GM12878 (cell line): Measurements from ENCODE around the gene S100P.

Experiments
- BCL11A ChIP-seq: IDR thresholded peaks from 2 replicates; pipeline ENCODE4 v1.6.1; 2011; ENCODE audit warnings: low read depth, low read length
- BCLAF1 ChIP-seq: fragments of 450-650 bp; IDR thresholded peaks from 2 replicates; pipeline ENCODE4 v1.6.1; 2017; ENCODE audit warnings: antibody characterized with exemption, mild to moderate bottlenecking, moderate library complexity
- CBX5 ChIP-seq: sonication (generic); IDR thresholded peaks from 2 replicates; pipeline ENCODE4 v1.6.1; 2016; ENCODE audit warnings: low read depth, moderate library complexity, mild to moderate bottlenecking, inconsistent platforms
- CHD2 ChIP-seq: IDR thresholded peaks from 2 replicates; pipeline ENCODE4 v1.6.1; 2011; ENCODE audit warnings: low read depth, low read length, improper control_type of control experiment, borderline replicate concordance
- CTCF ChIP-seq, 3 experiments: IDR thresholded peaks in 2 of 3; conservative IDR thresholded peaks in 1 of 3; 2 replicates each; pipeline ENCODE4 v1.5.1; 2011; ENCODE audit warnings: low read depth in 3 of 3, low read length in 3 of 3, mild to moderate bottlenecking in 3 of 3, control low read depth in 2 of 3, moderate library complexity in 2 of 3, inconsistent platforms in 1 of 3, mixed read lengths in 1 of 3; ENCODE audit not compliant: control insufficient read depth in 2 of 3, insufficient read depth in 1 of 3; ENCODE audit errors: extremely low read depth in 1 of 3
- EP300 ChIP-seq, 2 experiments: fragments of 150-350 bp in 1 of 2; IDR thresholded peaks; 2 replicates each; pipeline ENCODE4 v1.6.1; 2011 to 2012; ENCODE audit warnings: low read depth in 2 of 2, low read length in 2 of 2, borderline replicate concordance in 1 of 2, improper control_type of control experiment in 1 of 2, inconsistent platforms in 1 of 2; ENCODE audit not compliant: control insufficient read depth in 1 of 2
- EZH2 ChIP-seq: IDR thresholded peaks from 2 replicates; pipeline ENCODE4 v1.6.1; 2012; ENCODE audit warnings: low read depth, mild to moderate bottlenecking, control low read depth, inconsistent platforms, low read length, borderline replicate concordance; ENCODE audit not compliant: control insufficient read depth
- MAX ChIP-seq: IDR thresholded peaks from 2 replicates; pipeline ENCODE4 v1.6.1; 2012; ENCODE audit warnings: low read depth, low read length, improper control_type of control experiment
- POLR2A ChIP-seq: IDR thresholded peaks from 2 replicates; pipeline ENCODE4 v1.6.1; 2011; ENCODE audit warnings: low read depth, mild to moderate bottlenecking, low read length
- POLR2AphosphoS5 ChIP-seq: IDR thresholded peaks from 2 replicates; pipeline ENCODE4 v1.6.1; 2011; ENCODE audit warnings: mild to moderate bottlenecking, low read length, inconsistent platforms
- RAD51 ChIP-seq: fragments of 450-650 bp; IDR thresholded peaks from 2 replicates; pipeline ENCODE4 v1.6.1; 2016; ENCODE audit warnings: moderate library complexity, mild to moderate bottlenecking, inconsistent platforms
- TAF1 ChIP-seq: IDR thresholded peaks from 2 replicates; pipeline ENCODE4 v1.6.1; 2011; ENCODE audit warnings: mild to moderate bottlenecking, low read depth, low read length, borderline replicate concordance
- TCF3 ChIP-seq: IDR thresholded peaks from 2 replicates; pipeline ENCODE4 v1.6.1; 2012; ENCODE audit warnings: low read depth, mild to moderate bottlenecking, low read length, borderline replicate concordance; ENCODE audit not compliant: insufficient read depth
- ZSCAN29 ChIP-seq: fragments of 450-650 bp; IDR thresholded peaks from 2 replicates; pipeline ENCODE4 v1.6.1; 2017; ENCODE audit warnings: mild to moderate bottlenecking, moderate library complexity

- TF ChIP-seq EZH2, result no peak
- no peak for TF ChIP-seq POLR2A
- TF ChIP-seq POLR2AphosphoS5, result no peak
- TF ChIP-seq BCLAF1, result no peak
- no peak for TF ChIP-seq RAD51
- no peak for TF ChIP-seq ZSCAN29
- no peak for TF ChIP-seq MAX
- TF ChIP-seq CTCF (IDR thresholded peaks at IDR 0.05 in 2 of 3, conservative IDR thresholded peaks at IDR 0.05 in 1 of 3; ENCODE audit: control insufficient read depth in 2 of 3, extremely low read depth in 1 of 3, insufficient read depth in 1 of 3, low read depth in 3 of 3, low read length in 3 of 3), result no peak
- TF ChIP-seq EP300 (IDR thresholded peaks at IDR 0.05; ENCODE audit: borderline replicate concordance in 1 of 2, control insufficient read depth in 1 of 2, low read depth in 2 of 2, low read length in 2 of 2), result no peak
- TF ChIP-seq BCL11A, result no peak
- TF ChIP-seq TAF1, result no peak
- TF ChIP-seq CHD2, result no peak
- no peak for TF ChIP-seq TCF3
- TF ChIP-seq CBX5, result no peak
These were observed 4.1 kb upstream of the S100P start for GRCh38 chr4:6689506-6689960.
